Right forelimb (tissue), 1 donor: ENCODE data around the gene CDO1.
"Not testable (repeated sequence)": the region's sequence is repeated elsewhere in the genome, so short reads cannot be mapped to it uniquely, and the experiment has no call there.

Experiments used
- DNase-seq: peaks from one replicate; pipeline ENCODE4 v3.0.0-alpha.2; 2018

The CDO1 gene

GRCh38 chr5:115829913-115830312 lies 13.5 kb upstream of the CDO1 start:
- no peak for DNase-seq

- DNase-seq = no peak
Observed at GRCh38 chr5:115825948-115826347, 9.5 kb upstream of the CDO1 start.

GRCh38 chr5:115824983-115825382 lies 8.5 kb upstream of the CDO1 start:
- DNase-seq = not testable (repeated sequence)

- DNase-seq = no peak
Observed at GRCh38 chr5:115820846-115821245, 4.4 kb upstream of the CDO1 start.

GRCh38 chr5:115818821-115819220 lies 2.4 kb upstream of the CDO1 start:
- no peak for DNase-seq

GRCh38 chr5:115817386-115817785 lies 927 bp upstream of the CDO1 start:
- DNase-seq = no peak

GRCh38 chr5:115815693-115816225 lies 700 bp downstream of the CDO1 start:
- peak; percentile 52 for DNase-seq

GRCh38 chr5:115815006-115815692 lies 1.3 kb downstream of the CDO1 start:
- no peak for DNase-seq

- DNase-seq = no peak
Observed at GRCh38 chr5:115813719-115814118, 2.7 kb downstream of the CDO1 start.

GRCh38 chr5:115812372-115812771 lies 4.1 kb downstream of the CDO1 start:
- DNase-seq = no peak

- DNase-seq = no peak
Observed at GRCh38 chr5:115811406-115811805, 5.1 kb downstream of the CDO1 start.

- DNase-seq = no peak
Observed at GRCh38 chr5:115810761-115811160, 5.7 kb downstream of the CDO1 start.

GRCh38 chr5:115809946-115810345 lies 6.5 kb downstream of the CDO1 start:
- no peak for DNase-seq

- not testable (repeated sequence) for DNase-seq
Observed at GRCh38 chr5:115808066-115808465, 8.4 kb downstream of the CDO1 start.

- no peak for DNase-seq
Observed at GRCh38 chr5:115807654-115808052, 8.8 kb downstream of the CDO1 start.

- DNase-seq = no peak
Observed at GRCh38 chr5:115806986-115807653, 9.3 kb downstream of the CDO1 start.

GRCh38 chr5:115801984-115802383 lies 14.5 kb downstream of the CDO1 start:
- DNase-seq = no peak

- no peak for DNase-seq
Observed at GRCh38 chr5:115801152-115801551, 15.3 kb downstream of the CDO1 start.

- DNase-seq = no peak
Observed at GRCh38 chr5:115800108-115800507, 16.4 kb downstream of the CDO1 start.

- DNase-seq = no peak
Observed at GRCh38 chr5:115798252-115798651, 18.2 kb downstream of the CDO1 start.

GRCh38 chr5:115796656-115797055 lies 19.8 kb downstream of the CDO1 start:
- no peak for DNase-seq

GRCh38 chr5:115795700-115796099 lies 20.8 kb downstream of the CDO1 start:
- DNase-seq = no peak

GRCh38 chr5:115788440-115788839 lies 28.0 kb downstream of the CDO1 start:
- DNase-seq = no peak

GRCh38 chr5:115787426-115787825 lies 29.0 kb downstream of the CDO1 start:
- no peak for DNase-seq
